HUDEP-2 (cell line): ENCODE measurements around the gene INF2.

Experiments
- DNase-seq, 76 experiments: peaks; one replicate each; lab custom pipeline; 2025; ENCODE audit not compliant: unreplicated experiment in 76 of 76; lab: John Stamatoyannopoulos, UW

Gene INF2

DNA sequence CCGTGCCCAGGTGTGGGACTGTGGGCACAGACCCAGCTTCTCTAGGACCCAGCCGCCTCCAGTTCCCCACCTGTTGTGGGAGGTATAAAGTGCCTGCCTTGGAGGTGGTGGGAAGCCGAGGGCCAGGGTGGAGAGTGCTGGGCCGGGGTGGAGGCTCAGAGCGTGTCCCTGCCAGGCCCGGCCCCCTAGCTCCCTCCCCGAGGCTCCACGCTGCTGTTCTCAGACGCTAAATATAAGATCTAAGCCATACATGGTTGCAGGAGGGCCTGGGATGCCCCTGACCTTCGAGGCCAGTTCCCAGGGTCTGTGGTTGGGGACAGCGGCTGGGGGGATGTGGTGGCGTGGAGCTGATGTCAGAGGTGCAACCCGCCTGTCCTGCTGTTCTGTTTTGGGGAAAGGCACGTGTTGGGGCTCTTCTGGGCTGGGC lies 10.8 kb downstream of the INF2 start:
- DNase-seq = peak in 7 of 76 experiments; percentile 25 to 54 (median 50)

DNA sequence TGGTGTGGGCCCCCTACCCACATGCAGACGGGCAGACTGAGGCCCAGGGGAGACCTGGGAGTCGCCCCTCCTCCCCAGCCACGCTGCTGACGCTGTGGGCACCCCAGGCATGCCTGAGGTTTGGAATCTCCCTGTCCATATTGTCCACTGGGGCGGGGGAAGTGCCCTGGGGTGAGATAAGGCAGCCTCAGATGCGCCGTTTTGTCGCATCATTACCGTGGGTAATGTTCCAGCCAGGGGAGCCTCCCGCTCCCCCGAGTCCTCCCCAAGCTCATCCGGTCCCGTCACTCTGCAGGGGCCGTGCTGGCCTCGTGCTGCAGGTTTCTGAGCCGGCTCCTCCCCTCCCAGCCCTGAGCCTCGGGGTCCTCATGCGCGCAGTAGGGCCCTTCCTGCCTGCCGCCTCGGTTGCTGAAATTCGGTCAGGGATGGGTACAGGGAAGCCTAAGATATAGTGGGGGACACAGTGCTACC lies 11.4 kb downstream of the INF2 start:
- peak in 71 of 76 experiments; percentile 27 to 82 (median 65) for DNase-seq

DNA sequence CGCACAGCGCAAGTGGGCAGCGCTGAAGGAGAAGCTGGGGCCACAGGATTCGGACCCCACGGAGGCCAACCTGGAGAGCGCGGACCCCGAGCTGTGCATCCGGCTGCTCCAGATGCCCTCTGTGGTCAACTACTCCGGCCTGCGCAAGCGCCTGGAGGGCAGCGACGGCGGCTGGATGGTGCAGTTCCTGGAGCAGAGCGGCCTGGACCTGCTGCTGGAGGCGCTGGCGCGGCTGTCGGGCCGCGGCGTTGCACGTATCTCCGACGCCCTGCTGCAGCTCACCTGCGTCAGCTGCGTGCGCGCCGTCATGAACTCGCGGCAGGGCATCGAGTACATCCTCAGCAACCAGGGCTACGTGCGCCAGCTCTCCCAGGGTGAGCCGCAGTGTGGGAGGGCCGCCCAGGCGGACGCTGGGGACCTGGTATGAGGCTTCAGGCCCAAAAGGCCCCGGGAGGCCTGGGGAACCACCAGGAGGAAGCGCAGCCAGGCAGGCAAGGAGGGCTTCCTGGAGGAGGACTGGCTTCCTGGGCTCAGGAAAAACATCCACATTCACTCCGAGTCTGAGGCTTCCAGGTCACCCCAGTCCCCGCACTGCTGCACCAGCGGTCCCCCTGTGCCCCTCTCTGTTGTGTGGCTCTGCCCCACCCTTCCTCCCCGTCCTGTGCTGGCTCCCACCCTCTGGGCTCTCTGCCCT lies 12.1 kb downstream of the INF2 start:
- no peak for DNase-seq

DNA sequence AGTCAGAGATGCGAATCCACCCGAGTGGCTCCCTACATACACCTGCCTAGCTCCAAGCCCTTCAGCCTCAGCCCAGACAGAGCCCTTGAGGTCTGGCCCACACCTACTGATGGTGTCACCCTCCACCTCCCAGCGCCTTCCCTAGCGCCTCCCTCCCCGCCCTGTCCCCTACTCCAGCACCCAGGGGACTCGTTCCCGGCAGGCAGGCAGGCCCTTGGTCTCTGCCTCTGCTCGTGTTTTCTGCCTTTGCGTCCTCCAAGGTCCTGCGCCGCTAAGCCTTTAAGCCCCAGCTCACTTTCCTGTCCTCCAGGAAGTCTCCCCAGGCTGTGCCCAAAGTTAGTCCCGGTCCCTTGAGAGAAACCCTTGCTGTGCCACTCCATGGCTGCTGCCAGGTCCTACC lies 12.7 kb downstream of the INF2 start:
- DNase-seq = peak in 1 of 76 experiments; percentile 33

DNA sequence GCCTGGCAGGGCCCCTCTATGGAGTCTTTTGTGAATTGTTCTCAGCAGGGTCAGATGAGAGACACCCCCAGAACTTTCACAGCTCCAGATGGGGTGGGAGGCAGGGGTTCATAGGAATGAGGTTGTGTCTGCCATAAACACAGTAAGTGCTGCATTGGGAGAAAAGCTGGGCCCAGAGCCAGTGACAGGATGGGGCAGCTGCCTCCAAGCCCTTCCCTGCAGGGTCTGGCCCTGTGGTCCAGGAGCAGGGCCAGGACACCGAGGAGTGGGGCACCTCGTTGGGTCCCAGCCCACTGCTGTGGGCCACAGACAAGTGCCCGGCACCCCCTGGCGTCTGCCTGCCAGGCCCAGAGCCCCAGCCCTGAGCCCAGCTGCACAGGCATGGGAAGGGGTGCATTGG lies 13.3 kb downstream of the INF2 start:
- DNase-seq = no peak

DNA sequence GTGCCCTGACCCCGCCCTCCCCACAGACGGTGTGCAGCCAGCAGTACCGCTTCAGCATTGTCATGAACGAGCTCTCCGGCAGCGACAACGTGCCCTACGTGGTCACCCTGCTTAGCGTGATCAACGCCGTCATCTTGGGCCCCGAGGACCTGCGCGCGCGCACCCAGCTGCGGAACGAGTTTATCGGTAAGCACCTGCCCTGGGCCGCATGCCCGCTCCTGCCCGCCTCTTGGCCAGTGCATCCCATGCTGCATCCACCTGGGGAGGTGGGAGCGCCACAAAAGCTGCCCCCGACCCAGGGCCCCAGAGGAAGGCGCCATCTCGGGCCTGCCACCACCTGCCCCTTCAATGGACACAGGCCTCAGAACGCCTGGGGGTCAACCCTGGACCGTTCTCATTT lies 13.9 kb downstream of the INF2 start:
- DNase-seq = no peak

DNA sequence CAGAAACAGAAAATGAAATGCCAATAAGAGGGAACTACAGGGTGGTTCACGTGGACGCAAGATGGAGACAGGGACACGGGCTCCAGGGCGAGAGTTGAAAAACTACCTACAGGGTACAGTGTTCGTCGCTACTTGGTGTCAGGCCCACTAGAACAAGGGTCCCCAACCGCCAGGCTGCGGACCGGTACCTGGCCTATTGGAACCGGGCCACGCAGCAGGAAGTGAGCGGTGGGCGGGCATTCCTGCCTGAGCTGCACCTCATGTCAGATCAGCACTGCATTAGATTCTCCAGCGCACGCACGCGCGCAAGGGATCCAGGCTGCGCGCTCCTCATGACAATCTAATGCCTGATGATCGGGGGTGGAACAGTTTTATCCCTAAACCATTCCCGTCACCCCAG lies 14.8 kb downstream of the INF2 start:
- no peak for DNase-seq

DNA sequence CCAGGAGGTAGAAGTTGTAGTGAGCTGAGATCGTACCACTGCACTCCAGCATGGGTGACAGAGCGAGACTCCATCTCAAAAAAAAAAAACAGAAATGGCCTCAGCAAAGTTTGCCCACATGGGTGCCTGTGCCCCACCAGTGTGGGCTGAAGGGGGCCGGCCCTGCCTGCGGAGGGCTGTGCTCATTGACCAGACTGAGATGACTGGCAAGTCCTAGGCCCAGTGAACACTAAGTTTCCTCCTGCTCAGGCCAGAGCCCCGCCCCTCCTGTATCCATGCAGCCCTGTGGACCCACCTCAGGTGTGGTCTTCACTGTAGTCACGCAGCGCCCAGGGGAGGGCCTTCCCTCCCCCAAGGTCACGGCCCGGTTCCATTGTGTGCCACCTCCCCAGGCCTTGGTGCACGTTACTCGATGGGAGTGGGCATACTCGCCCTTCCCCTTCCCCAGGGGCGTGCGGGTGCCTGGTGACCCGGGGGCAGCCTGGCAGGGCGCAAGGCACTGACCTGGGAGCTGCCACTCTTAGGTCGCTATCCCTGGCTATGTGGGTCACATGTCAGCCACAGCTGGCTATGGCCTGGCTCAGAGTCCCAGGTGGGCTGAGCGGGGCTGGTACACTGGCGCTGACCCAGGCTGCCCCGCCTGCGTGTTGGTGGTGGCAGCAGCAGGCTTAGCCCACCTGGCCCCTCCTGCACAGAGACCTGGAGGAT lies 16.1 kb downstream of the INF2 start:
- no peak for DNase-seq

DNA sequence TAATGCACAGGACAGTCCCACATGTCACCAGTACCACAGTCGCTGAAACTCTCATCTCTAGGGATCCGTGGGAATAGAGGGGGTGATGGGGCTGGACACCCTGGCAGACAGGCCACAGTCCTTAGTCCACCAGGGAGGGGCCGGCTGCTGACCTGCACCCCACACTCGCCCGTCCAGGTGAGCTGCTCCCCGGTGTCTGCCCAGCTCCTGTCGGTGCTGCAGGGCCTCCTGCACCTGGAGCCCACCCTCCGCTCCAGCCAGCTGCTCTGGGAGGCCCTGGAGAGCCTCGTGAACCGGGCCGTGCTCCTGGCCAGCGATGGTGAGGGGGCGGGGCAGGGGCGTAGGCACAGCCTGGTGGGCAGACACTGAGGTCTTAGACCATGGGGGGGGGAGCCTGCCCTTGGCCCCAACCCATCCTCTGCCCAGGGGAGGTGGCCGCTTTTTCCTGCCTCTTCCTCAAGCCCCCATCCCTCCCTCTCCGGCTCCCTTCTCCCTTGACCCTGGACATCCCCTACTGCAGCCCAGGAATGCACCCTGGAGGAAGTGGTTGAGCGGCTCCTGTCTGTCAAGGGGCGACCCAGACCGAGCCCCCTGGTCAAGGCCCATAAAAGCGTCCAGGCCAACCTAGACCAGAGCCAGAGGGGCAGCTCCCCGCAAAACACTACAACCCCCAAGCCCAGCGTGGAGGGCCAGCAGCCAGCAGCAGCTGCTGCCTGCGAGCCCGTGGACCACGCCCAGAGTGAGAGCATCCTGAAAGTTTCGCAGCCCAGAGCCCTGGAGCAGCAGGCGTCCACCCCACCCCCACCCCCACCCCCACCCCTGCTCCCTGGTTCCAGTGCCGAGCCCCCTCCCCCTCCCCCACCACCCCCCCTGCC lies 17.6 kb downstream of the INF2 start:
- DNase-seq = no peak

DNA sequence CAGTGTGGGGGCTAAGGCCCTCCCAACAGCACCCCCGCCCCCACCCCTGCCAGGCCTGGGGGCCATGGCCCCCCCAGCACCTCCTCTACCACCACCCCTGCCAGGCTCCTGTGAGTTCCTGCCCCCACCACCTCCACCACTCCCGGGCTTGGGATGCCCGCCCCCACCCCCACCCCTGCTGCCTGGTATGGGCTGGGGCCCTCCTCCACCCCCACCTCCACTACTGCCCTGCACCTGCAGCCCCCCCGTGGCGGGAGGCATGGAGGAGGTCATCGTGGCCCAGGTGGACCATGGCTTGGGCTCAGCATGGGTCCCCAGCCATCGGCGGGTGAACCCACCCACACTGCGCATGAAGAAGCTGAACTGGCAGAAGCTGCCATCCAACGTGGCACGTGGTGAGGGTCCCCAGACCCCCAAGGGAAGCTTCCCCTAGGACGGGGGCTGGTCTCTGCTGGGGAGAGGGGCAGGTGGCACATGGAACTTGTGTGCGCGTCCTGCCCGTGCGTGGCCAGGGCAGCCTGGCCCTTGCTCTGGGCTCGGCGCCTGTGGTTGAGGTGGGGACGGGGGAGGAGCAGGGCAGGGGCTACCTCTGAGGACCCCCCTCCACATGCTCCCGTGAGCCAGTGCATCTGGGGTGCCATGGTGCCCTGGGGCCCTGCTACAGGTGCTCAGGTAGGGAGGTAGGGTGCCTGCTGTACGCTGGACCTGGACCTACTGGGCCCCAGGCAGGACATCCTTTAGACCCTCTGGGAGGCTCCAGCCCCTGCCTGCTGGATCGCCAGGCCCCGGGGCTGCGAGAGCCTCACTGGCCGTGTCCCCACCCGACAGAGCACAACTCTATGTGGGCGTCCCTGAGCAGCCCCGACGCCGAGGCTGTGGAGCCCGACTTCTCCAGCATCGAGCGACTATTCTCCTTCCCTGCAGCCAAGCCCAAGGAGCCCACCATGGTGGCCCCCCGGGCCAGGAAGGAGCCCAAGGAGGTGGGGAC lies 18.5 kb downstream of the INF2 start:
- no peak for DNase-seq

DNA sequence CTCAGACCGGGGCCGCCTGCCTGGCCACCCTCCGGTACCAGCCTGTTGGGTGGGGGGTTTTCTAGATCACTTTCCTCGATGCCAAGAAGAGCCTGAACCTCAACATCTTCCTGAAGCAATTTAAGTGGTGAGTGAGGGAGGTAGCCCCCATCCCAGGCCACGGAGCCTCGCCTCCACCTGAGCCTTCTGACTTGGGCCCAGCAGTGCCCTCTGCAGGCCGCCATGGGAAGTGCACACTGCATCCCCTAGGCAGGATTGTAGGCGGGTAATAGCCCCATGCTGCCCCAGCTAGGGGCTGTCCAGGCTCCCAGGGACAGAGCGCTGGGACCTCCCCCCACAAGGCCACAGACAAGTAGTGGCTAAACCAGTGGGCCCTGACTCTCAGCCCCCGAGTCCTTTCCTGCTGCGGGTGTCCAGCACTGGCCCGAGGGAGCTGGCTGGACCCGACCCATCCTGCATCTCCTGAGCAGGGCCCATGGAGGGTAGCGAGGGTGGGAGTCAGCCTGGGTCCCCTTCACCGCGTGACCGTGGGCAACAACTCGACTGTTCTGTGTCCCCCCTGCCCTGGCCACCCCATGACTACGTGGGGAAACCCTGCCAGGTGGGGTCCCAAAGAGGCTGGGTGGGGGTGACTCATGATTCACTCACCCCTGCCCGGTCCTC lies 19.3 kb downstream of the INF2 start:
- DNase-seq = peak in 51 of 76 experiments; percentile 10 to 72 (median 43)

DNA sequence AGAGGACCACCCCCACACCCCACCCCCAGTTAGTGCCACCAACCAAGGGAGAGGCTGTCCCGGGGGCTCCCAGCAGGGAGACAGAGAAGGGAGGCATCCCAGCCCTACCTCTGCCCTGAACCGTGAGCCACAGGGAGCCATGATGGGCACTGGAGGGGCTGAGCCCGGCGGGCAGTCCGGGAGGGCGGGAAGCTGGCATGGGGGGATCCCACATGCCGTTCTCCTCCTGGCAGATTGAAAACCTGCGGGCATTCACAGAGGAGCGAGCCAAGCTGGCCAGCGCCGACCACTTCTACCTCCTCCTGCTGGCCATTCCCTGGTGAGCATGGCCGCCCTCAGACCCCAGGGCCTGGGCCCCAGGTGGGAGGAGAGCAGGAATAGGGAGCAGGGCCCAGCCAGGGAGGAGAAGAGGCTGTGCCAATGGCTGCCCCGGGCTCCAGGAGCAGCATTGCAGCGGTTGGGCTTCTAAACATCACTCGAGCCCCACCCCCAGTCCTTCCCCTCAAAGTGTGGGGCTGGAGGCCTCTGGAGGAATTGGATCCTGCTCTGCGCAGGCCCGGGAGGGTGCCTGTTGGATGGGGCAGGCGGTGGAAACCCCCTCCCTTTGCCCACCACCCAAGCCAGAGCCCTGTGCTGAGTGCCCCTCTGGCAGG lies 20.1 kb downstream of the INF2 start:
- DNase-seq = no peak

DNA sequence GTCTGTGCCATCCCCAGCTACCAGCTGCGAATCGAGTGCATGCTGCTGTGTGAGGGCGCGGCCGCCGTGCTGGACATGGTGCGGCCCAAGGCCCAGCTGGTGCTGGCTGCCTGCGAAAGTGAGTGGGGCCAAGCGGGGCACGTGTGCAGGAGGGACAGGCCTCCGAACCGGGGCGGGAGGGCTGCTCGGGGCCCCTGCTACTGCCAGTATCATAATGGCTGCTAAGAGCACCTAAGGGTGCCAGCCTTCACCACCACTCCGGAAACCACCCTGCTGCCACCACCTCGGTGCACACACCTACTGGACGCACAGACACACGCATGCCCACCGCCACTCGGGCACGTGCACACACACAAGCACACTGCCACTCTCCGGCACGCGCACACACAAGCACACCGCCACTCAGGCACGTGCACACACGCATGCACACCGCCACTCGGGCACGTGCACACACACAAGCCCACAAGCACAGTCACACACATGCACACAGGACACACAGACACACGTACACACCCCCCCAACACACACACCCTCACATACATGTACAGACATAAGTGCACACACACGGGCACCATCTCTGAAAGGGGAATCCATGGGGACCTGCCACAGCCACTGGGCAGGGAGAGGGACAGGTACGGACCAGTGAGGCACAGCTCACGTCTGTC lies 20.8 kb downstream of the INF2 start:
- DNase-seq = no peak

DNA sequence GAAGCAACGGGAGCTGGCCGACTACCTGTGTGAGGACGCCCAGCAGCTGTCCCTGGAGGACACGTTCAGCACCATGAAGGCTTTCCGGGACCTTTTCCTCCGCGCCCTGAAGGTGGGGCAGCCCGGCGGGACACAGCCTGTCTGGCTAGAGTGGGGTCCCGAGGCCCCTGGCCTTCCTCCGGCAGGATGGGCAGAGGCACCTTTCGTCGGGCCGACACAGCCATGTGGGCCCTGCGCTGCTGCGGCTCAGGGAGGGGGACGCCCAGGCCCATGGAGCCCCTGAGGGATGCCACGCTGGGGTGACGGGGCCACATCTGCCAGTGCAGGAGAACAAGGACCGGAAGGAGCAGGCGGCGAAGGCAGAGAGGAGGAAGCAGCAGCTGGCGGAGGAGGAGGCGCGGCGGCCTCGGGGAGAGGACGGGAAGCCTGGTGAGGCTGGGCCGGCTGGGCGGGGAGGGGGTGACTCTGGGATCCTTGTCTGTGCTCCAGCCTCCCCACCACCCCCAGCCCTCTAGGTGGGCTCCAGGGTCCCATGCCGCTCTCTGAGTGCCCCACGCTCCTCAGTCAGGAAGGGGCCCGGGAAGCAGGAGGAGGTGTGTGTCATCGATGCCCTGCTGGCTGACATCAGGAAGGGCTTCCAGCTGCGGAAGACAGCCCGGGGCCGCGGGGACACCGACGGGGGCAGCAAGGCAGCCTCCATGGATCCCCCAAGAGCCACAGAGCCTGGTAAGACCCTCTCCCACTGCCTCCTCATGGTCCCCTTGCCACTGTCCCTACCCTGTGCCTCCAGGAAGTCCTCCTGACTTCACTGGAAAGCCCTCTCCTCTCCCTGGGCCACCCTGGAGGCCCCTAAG lies 23.7 kb downstream of the INF2 start:
- DNase-seq = no peak

DNA sequence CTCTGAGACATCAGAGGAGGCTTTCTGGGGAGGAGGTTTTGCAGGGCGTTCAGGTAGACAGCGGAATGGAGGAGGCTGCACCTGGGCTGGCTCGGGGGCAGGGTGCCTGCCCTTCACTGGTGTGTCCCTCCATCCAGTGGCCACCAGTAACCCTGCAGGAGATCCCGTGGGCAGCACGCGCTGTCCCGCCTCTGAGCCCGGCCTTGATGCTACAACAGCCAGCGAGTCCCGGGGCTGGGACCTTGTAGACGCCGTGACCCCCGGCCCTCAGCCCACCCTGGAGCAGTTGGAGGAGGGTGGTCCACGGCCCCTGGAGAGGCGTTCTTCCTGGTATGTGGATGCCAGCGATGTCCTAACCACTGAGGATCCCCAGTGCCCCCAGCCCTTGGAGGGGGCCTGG lies 24.6 kb downstream of the INF2 start:
- no peak for DNase-seq

DNA sequence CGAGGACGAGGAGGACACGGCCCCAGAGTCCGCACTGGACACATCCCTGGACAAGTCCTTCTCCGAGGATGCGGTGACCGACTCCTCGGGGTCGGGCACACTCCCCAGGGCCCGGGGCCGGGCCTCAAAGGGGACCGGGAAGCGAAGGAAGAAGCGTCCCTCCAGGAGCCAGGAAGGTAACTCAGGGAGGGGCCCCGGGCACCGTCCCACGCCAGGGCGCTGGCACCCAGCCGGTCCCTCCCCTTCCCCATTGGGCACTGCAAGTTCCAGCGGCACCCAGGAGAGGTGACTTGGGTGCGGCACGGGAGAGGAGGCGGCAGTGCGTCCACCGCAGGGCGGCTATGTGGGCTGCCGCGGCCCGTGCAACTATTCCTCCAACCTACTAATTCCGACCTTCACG lies 25.3 kb downstream of the INF2 start:
- no peak for DNase-seq

DNA sequence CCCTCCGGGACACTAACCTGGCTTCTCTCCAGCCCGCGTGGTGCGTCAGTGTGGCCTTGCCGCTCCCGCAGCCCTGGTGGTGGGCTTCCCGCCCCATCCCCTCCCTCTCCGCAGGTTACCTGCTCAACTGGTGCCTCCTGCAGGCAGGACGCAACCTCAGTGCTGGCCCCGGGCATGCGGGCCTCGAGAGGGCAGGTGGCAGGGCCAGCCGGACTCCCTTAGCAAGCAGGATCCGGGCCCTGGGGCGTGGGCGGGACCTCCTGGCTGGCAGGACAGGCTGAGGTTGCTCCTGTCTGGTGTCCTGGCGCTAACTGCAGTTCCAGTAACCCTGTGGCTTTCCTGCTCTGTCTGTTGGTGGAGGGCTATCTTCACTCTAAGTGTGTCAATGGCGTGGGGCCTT lies 26.0 kb downstream of the INF2 start:
- DNase-seq = peak in 1 of 76 experiments; percentile 32

DNA sequence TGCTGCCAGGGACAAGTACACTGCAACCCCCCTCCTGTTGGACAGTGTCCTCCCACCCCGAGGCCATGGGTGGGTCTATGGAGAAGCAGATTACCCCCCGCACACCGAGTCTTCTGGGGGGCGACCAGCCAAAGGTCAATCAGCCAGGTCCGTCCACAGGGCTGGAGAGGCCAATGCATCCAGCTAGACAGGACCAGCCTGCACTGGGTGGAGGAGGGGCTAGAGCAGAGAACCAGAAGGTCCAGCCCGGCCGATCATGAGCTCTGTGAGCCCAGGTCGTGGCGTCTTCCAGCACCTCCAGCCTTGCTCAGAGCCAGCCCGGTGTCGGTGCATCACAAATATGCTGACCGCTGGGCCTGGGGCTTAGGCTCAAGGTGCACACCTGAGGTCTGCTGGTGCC lies 26.5 kb downstream of the INF2 start:
- DNase-seq = no peak
